NCI-H1417 (cell line): ENCODE results near the gene SERPINE3.

Experiments used
- DNase-seq, 3 experiments: peaks; one replicate each; lab custom pipeline; 2025; lab: John Stamatoyannopoulos, UW

The SERPINE3 gene

DNA sequence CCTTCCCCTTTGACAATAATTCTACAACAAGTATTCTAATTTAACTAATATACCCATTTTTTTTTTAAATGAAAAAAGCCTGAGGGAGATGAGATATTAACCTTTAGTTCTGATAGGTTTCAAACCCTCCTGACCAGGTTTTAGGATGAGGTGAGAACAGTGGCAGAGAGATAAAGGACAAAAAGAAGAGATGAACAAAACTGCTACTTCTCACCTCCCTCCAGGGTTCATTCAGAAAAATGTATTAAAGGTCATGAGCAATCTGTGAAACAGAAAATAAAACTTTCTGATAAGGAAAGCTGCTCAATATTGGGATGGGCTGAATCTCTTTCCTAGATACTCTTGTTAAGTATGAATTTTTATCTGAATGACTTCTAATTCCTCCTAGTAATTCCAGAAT lies 24.1 kb downstream of the SERPINE3 start:
- DNase-seq = no peak

- DNase-seq = no peak
Observed at GRCh38 chr13:51364404-51365008, 25.0 kb downstream of the SERPINE3 start.

DNA sequence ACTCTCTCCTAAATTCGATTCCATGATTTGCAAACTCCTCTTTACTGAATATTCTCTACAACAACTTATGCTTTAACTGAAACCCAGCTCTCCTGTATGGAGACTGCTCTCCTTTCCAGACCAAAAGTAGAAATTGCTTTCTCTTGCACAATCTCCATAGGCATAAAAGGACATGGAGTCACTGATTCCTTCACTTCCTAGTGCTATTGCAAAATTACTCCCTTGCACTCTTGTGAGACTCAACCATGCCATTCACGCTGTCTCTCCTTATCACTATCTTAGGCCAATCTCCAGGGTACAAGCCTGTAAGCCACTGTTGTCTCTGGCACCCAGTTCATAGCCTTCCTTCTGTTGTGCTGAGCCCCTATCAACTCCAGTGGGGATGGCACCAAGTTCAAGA lies 30.6 kb downstream of the SERPINE3 start:
- DNase-seq = no peak

DNA sequence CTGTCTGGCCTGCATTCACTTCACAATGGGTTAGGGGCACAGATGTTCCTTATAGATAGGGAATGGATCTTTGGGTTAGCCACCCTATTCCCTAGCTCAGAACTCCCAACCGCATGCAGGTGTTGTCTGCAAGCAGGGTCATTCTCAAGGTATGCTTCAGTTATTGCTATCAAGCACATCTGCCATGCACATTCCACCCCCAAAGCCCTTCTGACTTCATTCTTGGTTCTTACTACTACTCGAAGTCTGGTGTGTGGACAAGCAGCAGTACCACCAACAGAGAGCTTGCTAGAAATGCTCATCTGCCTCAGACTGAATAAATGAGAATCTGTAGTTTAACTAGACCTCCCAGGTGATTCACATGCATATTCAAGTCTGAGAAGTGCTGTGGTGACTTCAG lies 31.3 kb downstream of the SERPINE3 start:
- no peak for DNase-seq

GRCh38 chr13:51371768-51372399 lies 32.4 kb downstream of the SERPINE3 start:
- DNase-seq = no peak

DNA sequence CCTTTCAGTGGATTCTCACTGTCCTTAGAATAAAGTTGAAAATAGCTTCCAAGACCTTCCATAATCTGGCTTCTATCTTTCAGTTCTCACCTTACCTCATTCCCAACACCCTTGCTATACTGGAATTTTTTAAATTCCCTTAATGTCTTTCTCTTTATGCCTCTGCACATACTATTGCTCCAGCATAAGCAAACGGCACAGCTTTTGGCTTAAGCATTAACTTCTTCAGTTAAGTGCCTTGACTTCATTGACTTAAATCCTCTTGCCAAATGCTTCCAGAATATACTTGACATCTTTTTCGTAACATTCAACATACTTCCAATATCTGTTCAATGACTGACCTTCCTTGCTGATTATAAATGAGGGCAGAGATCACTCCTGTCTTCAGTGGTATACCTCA lies 34.0 kb downstream of the SERPINE3 start:
- DNase-seq = no peak

DNA sequence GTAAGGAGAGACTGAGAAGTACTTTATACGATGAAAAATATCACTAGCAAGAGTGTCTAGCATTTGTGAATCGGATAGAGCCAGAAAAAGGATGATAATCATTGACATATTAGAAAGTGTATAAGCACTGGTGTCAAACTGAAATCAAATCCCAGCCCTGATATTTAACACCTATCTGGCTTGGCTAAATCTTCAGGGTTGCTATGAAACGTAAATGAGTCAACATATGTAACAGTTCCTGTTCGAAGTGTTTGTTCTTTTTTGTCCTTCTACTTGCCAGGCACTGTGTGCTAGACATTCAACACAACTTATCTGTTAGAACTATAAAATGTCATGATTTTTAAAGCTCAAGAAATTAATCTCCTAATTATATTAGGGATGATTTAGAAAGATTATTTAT lies 40.8 kb downstream of the SERPINE3 start:
- DNase-seq = peak in 1 of 3 experiments; percentile 74

GRCh38 chr13:51385114-51385513 lies 45.6 kb downstream of the SERPINE3 start:
- DNase-seq = no peak

GRCh38 chr13:51394724-51395123 lies 55.2 kb downstream of the SERPINE3 start:
- DNase-seq = no peak

DNA sequence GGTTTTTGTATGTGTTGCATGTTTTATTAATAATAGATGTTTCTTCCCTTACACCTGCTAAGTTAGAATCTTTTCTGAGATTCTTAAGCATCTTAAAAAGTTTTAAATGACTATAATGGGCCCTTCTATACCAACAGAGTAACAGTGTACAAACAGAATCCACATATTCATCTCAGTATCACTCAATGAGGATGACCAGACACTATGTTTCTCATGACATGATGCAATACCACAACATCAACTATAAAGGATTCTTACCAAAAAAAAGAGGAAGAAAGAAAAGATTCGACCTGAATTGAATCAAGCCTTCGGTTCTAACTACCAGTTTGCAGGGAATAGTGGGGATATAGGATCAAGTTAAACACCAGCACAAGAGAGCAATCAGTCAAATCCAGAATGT lies 56.9 kb downstream of the SERPINE3 start:
- DNase-seq = no peak

GRCh38 chr13:51397262-51397941 lies 57.9 kb downstream of the SERPINE3 start:
- DNase-seq = no peak

- DNase-seq = no peak
Observed at GRCh38 chr13:51405176-51405575, 65.7 kb downstream of the SERPINE3 start.

GRCh38 chr13:51412431-51412830 lies 72.9 kb downstream of the SERPINE3 start:
- DNase-seq = peak in 1 of 3 experiments; percentile 55
